Eye (tissue), 1 donor: ENCODE results near the gene ARHGAP1.

Source experiments
- DNase-seq: peaks from one replicate; pipeline ENCODE4 v3.0.0-alpha.2; 2015

The ARHGAP1 gene

GRCh38 chr11:46635557-46636139 lies 64.8 kb downstream of the ARHGAP1 start:
- DNase-seq = no peak

GRCh38 chr11:46633291-46634217 lies 66.9 kb downstream of the ARHGAP1 start:
- no peak for DNase-seq

- DNase-seq = no peak
Observed at GRCh38 chr11:46632502-46632901, 67.9 kb downstream of the ARHGAP1 start.

- no peak for DNase-seq
Observed at GRCh38 chr11:46631676-46632075, 68.7 kb downstream of the ARHGAP1 start.

- DNase-seq = no peak
Observed at GRCh38 chr11:46630237-46630636, 70.2 kb downstream of the ARHGAP1 start.

- DNase-seq = no peak
Observed at GRCh38 chr11:46628961-46629360, 71.5 kb downstream of the ARHGAP1 start.
